Measurements from ENCODE around the gene SPECC1.
"Not testable (repeated sequence)": the region's sequence is repeated elsewhere in the genome, so short reads cannot be mapped to it uniquely, and the experiment has no call there.

Gene SPECC1

DNA sequence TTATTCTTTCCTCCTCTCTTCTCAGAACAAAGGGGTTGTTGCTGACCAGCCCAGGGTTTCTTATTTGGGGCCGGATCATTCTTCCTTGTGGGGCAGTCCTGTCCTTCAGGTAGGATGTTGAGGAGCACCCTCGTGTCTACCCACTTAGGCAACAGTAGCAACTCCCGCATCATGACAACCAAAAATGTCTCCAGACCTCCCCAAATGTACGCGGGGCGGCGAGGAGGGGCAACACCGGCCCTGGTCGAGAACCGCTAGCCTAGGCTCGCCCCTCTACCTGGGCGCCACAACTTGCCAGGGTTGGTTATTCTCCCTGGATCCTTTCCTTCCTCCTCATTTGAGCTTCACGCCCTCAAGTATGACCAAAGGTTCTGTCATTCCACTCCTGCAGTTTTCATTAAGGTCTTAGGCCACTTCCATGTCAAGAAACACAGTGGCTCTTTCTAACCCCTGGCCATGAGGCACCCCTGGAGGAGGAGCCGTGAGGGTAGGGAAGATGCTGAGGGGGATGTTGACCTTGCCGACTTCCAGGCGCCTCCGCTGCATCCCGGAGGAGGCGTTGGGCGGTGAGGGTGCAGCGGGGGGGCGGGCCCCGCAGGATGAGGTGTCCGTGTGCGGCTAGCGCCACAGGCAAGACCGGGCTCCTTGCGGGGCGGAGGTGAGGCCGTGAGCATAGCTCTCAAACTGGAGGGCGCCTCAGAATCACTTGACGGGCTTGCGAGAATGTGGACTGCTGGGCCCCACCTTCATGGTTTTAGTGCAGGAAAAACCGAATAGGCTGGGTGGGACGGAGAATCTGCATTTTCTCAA lies 712 bp upstream of the SPECC1 start:
- FAIRE-seq (peak; percentile 69), DNase-seq (ENCODE audit: insufficient read length, low spot score) (no peak)

DNA sequence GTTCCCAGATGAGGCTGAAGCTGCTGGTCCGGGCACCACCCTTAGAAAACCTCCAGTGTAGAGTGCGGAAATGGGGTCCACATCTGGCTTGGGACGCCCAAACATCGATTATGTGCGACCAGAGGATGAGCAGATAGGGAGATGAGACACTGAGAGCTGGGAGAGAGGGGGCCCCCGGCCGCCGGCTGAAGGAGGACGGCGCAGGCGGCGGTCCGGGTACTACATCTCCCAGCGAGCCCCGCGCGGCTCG lies 182 bp upstream of the SPECC1 start:
- DNase-seq (ENCODE audit: insufficient read length, low spot score) (no peak), FAIRE-seq (no peak)

DNA sequence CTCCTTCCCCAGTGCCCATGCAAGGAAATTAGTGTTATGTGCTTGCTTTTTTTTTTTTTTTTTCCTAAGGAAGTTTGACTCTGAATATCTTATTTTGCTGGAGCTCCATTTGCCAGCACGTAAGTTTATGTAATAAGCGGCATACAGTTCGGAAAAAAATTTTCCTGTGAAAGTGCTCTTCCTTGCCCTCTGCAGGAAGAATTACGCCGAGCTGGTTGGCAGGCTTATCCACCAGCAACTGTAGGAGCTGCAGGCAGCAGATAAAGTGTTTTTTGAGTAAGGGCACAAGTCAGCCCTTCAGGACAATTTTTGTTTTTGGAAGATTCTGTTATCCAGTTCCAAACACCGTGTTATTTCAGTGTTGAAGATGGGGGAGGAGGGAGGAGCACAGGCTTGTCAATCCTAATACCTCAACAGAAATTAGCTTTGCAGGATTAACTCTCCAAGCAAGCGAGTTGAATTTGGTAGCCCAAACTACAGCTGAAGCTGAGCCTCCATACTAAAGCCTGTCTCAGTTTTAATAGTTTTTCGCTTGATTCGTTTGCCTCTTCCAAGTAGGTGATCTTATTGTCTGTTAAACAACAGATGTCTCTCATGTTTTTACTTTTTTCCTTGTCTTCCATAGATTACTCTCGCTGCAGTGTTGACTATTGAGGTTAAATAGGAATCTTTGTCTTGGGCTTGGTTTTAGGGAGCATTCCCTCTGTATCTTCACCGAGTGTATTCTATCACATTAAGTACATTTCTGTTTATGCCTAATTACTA lies 1.1 kb downstream of the SPECC1 start:
- DNase-seq (ENCODE audit: insufficient read length, low spot score) (no peak), FAIRE-seq (peak; percentile 63)

DNA sequence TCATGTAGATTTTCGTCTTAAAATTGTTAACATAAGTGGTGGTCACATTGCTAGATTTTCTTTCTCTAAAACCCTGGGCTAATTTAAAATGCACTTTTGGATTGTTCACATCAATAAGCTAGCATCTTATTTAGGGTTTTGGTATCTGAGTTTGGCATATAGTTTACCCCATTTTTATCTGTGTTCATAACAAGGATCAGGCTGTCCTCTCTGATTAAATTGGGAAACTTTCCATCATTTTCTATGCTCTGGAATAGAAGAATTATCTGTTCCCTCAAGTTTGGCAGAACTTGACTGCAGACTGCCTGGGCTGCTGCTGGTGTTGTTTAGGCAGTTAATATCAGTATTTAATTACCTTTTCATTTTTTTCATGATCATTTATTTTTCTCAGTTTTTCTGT lies 1.8 kb downstream of the SPECC1 start:
- no peak for FAIRE-seq
- DNase-seq (ENCODE audit: insufficient read length, low spot score), result no peak

DNA sequence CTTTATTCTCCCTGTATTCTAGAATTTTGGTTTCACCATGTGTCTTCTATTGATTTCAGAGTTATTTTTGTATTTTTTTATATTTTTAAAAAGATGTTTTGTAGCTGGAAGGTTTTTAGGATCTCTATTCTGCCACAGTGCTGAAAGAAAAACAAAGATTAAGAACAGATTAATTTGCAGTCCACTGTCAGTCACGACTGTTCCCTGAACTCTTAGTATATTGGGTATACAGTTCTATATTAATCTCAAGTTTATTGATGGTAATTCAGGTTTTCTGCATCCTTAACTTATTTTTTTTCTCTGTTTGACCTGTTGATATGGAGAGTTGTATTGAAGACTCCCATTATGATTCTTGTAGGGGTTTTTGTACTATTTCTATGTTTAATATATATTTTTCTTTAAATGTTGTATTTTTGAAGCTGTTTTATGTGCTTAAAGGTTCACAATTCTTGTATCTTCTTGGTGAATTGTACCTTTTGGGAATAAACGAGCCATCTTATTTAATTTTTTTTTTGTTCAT lies 2.9 kb downstream of the SPECC1 start:
- no peak for DNase-seq (ENCODE audit: insufficient read length, low spot score)
- FAIRE-seq, result no peak

DNA sequence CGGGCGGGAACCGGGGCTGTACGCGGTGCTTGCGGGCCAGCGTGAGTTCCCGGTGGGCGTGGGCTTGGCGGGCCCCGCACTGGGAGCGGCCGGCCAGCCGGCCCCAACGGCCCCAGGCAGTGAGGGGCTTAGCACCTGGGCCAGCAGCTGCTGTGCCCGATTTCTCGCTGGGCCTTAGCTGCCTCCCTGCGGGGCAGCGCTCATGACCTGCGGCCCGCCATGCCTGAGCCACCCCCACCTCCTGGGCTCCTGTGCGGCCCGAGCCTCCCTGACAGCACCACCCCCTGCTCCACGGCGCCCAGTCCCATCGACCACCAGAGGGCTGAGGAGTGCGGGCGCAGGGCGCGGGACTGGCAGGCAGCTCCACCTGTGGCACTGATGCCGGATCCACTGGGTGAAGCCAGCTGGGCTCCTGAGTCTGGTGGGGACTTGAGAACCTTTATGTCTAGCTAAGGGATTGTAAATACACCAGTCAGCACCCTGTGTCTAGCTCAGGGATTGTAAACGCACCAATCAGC lies 7.4 kb downstream of the SPECC1 start:
- FAIRE-seq, result not testable (repeated sequence)

DNA sequence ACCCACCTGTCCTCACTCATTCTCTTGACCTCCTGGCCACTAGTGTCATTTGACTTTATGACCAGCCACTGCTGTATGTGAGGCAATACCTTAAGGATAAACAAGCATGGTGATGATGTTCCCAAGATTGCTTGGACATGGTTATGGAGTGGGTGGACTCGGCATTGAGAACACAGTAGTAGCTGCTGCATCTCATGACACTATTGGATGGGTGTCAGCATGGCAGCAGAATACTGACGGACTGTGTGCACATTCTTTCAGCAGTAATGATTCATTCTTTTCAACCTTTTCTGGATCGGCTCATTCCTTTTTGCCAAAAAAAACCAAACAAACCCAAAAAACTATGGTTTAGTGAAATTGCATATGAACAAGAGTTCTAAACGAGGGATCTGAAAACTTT lies 13.5 kb downstream of the SPECC1 start:
- DNase-seq (ENCODE audit: insufficient read length, low spot score), result no peak
- no peak for FAIRE-seq

More for the DNA sequence above, 7.4 kb downstream of the SPECC1 start:
- not testable (repeated sequence) for DNase-seq (ENCODE audit: insufficient read length, low spot score)

DNA sequence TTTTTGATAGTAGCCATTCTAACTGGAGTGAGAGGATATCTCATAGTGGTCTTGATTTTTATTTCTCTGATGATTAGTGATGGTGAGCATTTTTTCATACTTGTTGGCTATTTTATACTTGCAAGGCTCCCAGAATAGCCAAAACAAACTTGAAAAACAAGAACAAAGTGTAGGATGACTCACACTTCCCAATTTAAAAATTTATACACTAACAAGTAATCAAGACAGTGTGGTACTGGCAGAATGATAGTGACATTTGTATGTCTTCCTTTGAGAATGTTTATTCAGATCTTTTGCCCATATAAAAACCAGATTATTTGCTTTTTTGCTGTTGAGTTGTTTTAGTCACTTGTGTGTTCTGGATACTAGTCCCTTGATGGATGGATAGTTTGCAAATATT lies 17.8 kb downstream of the SPECC1 start:
- DNase-seq (ENCODE audit: insufficient read length, low spot score) (no peak), FAIRE-seq (no peak)

DNA sequence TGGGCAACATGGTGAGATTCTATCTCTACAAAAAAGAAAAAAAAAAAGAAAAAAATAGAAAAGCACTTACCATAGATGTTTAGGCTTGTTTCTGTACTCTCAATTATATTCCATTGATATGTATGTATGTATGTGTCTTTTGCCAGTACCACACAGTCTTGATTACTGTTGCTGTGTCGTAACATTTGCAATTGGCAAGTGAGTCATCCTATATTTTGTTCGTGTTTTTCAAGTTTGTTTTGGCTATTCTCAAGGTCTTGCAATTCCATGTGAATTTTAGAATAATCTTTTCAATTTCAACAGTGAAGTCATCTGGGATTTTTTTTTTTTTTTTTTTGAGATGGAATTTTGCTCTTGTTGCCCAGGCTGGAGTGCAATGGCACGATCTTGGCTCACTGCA lies 19.3 kb downstream of the SPECC1 start:
- DNase-seq (ENCODE audit: insufficient read length, low spot score), result no peak
- FAIRE-seq, result no peak

DNA sequence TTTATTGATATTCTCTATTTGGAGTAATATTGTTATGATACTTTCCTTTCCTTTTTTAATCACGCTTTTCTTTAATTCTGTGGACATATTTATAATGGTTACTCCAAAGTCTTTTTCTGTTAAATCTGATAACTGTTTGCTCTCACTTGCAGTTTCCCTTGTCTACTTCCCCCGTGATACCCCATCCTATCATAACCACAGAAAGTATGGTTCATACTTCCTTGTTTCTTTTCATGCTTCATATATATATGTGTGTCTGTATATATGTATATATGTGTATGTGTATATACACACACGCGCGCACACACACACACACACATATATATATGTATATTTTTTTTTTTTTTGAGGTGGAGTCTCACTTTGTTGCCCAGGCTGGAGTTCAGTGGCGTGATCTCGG lies 23.5 kb downstream of the SPECC1 start:
- no peak for FAIRE-seq
- no peak for DNase-seq (ENCODE audit: insufficient read length, low spot score)

DNA sequence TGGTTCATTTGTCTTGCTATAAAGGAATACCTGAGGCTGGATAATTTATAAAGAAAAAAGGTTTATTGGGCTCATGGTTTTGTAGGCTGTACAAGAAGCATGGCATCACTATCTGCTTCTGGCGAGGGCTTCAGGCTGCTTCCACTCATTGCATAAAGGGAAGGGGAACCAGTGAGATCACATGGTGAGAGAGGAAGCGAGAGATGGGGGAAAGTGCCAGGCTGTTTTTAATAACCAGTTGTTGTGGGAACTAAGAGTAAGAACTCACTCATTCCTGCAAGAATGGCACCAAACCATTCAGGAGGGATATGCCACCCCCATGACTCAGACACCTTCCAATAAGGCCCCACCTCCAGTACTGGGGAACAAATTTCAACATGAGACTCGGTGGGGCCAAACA lies 24.3 kb downstream of the SPECC1 start:
- DNase-seq (ENCODE audit: insufficient read length, low spot score), result no peak
- FAIRE-seq, result no peak

DNA sequence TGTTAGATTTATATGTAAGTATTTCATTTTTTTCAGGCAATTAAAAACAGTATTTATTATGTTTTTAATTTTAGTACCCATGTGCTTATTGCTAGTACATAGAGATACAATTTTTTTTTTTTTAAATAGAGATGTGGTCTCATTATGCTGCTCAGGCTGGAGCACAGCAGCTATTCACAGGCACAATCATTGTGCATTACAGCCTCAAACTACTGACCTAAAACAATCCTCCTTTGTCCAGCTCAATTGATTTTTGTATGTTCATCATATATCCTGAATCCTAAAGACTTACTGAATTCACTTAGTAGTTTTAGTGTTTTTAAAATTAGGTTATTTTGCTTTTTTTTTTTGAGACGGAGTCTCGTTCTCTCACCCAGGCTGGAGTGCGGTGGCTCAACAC lies 26.3 kb downstream of the SPECC1 start:
- FAIRE-seq (no peak), DNase-seq (ENCODE audit: insufficient read length, low spot score) (no peak)

DNA sequence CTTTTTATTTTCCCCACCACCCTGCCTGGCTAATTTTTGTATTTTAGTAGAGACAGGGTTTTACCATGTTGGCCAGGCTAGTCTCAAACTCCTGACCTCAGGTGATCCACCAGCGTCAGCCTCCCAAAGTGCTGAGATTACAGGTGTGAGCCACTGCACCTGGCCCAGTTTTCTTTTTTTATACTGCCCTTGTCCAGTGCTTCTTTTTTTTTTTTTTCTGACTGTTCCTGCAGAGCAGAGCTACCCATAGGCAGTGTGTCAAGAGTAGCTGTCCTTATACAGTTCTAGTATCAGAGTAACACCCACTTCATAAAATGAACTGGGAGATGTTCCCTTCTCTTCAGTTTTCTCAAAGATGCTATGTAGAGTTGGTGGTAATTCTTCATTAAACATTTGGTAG lies 28.1 kb downstream of the SPECC1 start:
- FAIRE-seq; DNase-seq (ENCODE audit: insufficient read length, low spot score): not testable (repeated sequence)

DNA sequence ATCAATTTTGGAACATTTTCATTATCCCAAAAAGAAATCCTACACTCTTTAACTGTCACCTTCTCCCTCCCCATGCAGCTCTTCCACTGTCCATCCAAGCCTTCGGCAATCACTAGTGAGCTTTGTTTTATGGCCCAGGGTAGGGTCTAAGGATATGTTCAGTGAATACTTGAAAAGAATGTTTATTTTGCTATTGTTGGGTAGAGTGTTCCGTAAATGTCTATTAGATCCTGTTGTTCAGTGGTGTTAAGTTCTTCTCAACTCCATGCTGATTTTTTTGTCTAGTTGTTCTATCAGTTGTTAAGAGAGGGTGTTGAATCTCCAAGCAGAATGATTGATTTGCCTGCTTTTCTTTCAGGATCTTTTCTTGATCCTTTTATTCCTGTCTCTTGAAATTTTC lies 29.9 kb downstream of the SPECC1 start:
- FAIRE-seq, result no peak
- no peak for DNase-seq (ENCODE audit: insufficient read length, low spot score)

DNA sequence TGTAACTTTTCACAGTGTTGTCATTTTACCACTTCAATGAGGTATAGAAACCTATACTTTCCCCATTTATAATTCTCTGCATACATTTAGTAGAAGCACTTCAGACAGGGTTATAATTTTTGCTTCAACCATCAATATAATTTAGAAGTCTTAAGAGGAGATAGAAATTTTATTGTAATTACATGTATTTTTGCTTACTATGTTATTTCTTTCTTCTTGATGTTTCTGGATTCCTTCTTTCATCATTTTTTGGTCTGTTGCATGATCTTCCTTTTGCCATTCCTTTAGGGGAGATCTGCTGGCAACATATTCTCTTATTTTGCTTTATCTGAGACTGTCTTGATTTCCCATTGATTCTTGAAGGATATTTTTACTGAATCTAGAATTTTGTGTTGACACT lies 31.1 kb downstream of the SPECC1 start:
- DNase-seq (ENCODE audit: insufficient read length, low spot score), result no peak
- no peak for FAIRE-seq

DNA sequence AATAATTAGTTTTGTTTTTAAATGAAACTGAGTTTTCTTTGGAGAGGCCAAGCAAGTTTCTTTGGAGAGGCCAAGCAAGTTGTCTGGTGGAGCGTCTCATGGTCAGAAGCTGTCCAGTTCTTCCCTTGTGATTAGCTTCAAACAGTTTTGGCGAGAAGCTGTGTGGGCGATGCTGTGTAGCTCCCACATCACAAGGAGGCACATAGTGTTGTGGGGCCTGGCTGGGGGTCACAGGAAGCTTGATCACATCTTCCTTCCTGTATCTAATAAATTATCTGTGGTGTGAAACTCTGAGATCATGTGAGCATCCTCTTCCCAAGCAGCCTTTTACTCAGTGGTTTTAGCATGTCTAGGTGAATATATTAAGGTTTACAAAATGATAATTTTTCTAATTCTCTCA lies 33.9 kb downstream of the SPECC1 start:
- FAIRE-seq (no peak), DNase-seq (ENCODE audit: insufficient read length, low spot score) (no peak)

DNA sequence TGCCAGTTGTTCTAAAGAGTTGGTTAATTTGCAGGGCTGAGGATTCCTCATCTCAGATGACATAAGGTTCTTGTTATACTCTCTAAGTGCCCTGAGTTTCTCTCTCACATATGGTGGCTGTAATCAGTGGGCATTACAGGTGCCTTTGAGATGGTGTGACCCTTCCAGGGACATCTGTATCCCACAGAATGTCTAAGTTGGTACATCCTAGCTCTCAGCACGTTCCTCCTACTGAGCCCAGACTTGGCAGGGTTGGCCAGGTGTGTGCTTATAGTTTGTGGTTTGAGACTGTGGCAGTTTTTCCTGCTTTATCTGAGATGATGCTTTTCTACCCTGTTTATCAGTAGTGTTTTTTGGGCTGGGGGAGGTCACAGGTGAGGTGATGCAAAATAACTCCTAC lies 36.3 kb downstream of the SPECC1 start:
- DNase-seq (ENCODE audit: insufficient read length, low spot score) (no peak), FAIRE-seq (no peak)

DNA sequence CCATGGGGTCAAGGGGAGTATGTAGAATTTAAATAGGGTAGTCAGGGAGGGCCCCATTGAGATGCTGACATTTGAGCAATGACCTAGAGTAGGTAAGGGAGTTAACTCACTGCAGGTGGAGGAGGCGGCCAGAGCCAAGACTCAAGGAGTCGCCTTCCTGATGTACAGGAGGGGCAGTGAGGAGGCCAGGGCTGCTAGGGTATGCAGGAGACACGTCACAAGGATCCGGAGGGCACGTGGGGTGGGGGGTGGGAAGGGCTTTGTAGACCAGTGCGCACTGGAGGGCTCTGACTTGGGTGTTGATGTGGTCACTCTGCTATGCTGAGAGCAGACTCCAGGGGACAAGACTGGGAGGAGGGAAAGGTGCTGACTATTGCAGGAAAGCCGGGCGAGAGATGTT lies 37.5 kb downstream of the SPECC1 start:
- DNase-seq (ENCODE audit: insufficient read length, low spot score) (no peak), FAIRE-seq (no peak)

DNA sequence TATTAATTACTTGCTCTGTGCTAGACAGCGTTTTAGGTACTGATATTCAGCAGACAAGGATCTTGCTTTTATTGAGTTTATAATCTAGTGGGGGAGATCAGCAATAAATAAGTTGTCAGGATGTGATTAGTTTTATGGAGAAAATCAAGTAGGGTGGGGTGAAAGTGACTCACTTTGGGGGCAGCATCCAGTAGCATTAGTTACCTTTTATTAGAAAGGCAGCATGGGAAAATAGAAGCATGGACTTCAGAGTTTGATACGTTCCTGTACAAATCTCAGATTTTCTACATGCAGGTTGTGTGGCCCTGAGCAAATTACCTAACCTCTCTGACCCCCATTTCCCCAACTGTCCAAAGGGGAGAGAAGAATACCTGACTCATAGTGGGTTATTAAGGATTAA lies 42.5 kb downstream of the SPECC1 start:
- DNase-seq (ENCODE audit: insufficient read length, low spot score) (no peak), FAIRE-seq (no peak)

DNA sequence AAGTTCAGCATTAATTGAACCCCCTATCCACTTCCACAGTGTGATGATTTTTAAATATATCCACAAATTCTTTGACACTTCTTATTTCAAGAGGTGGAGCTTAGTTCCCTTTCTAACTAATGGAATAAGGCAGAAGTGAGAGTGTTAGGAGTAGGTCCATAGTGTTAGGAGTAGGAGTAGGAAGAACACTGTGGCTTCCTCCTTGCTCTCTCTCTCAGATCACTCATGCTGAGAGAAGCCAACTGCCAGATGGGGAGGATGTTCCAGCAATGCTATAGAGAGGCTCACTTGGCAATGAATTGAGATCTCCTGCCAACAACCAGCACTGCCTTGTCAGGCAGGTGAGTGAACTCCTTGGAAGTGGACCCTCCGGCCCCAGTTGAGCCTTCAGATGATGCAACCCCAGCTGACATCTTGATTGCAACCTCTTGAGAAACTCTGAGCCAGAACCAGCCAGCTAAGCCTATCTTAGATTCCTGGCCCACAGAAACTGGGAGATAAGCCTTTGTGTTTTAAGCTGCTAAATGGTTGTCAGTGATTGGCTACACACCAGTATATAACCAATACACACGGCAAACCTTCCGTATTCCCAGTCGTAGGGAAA lies 44.3 kb downstream of the SPECC1 start:
- DNase-seq (ENCODE audit: insufficient read length, low spot score), result no peak
- no peak for FAIRE-seq

DNA sequence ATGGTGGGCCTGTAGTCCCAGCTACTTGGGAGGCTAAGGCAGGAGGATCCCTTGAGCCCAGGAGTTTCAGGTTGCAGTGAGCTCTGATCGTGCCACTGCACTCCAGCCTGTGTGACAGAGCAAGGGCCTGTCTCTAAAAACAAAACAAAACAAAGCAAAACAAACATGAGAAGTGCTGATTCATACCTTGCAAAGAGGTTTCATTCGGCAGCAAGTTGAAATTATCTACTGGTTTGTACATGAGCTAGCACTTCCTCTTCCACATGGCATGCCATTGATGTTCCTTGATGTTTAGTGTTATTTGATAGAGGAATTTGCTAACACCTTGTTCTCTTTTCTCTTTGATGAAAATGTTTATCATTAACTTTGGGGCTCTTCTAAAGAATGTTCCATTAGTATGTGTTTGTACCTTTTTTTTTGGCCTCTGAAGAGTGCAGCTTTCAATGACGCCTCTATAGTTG lies 50.6 kb downstream of the SPECC1 start:
- peak; percentile 14 for FAIRE-seq
- DNase-seq (ENCODE audit: insufficient read length, low spot score), result no peak

Measured in GM19239 (cell line).